Measurements from ENCODE around the gene PIGQ.
"Not testable (repeated sequence)": the region's sequence is repeated elsewhere in the genome, so short reads cannot be mapped to it uniquely, and the experiment has no call there.

The PIGQ gene

DNA sequence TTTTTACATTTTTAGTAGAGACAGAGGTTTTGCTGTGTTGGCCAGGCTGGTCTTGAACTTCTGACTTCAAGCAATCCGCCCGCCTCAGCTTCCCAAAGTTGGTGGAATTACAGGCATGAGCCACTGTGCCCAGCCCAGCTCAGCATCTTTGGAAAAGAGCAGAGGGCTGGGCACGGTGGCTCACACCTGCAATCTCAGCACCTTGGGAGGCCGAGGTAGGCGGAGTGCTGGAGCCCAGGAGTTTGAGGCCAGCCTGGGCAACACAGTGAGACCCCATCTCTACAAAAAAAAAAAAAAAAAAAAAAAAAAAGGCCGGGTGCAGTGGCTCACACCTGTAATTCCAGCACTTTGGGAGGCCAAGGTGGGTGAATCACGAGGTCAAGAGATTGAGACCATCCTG is 27.9 kb downstream of the PIGQ start:
- not testable (repeated sequence) for H3K27ac ChIP-seq (ENCODE audit: low read depth, low read length); H2AFZ ChIP-seq (ENCODE audit: low read length, unreplicated experiment); H3K4me1 ChIP-seq (ENCODE audit: control insufficient read depth, insufficient read depth, low read length, unreplicated experiment); H3K4me3 ChIP-seq (ENCODE audit: low read depth, low read length); H3K36me3 ChIP-seq (ENCODE audit: insufficient read depth, low read length); H3K27me3 ChIP-seq (ENCODE audit: insufficient read depth, low read length)
- peaks cover 17% of the 10 kb centered on the region for H3K79me2 ChIP-seq (ENCODE audit: control insufficient read depth, insufficient read depth, low read length, unreplicated experiment)

DNA sequence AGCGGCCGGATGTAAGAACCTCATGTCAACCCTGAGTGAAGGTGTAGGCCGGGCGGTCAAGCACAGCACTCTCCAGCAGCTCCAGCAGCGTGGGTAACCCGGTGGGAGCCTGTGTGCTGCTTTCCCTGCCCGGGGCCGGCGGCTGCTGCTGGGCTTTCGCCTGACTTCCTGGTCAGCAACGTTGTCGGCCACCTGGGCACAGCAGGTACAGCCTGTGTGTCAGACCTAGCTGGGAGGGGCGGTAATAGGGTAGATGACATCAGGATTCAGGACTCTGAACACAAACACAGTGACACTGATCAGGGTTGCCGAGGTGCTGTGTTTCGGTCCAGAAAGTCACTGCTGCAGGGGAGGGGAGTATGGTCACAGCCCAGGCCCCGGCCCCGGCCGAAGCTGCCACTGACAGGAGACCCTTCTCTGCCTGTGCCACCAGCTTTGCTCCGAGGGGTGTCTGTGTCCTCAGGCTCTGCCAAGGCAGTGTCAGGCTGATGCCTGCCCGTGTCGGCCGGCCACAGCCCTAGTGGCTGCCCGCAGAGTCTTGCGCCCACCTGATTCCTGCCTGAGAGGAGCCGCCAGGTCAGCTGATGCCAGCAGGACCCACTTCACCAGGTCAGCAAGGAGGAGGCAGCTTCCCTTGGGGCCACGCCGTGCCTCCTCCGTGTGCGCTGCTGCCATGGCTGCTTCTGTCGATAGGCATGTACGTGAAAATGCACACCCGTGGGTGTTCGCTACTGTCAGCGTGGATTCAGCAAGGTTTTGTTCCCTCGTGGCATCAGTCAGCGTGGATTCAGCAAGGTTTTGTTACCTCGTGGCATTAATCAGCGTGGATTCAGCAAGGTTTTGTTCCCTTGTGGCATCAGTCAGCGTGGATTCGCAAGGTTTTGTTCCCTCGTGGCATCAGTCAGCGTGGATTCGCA is 29.3 kb downstream of the PIGQ start:
- Histone ChIP-seq H3K79me2 (ENCODE audit: control insufficient read depth, insufficient read depth, low read length, unreplicated experiment) (peaks cover 7% of the 10 kb centered on the region), H3K4me3 (ENCODE audit: low read depth, low read length) (no peak overlapping the region), H3K27ac (ENCODE audit: low read depth, low read length) (no peak overlapping the region), H2AFZ (ENCODE audit: low read length, unreplicated experiment) (no peak overlapping the region), H3K4me1 (ENCODE audit: control insufficient read depth, insufficient read depth, low read length, unreplicated experiment) (no peaks in the 10 kb centered on the region), H3K27me3 (ENCODE audit: insufficient read depth, low read length) (no peaks in the 10 kb centered on the region), H3K36me3 (ENCODE audit: insufficient read depth, low read length) (peaks cover 7% of the 10 kb centered on the region; the same call in 1 of the 2 replicates)

DNA sequence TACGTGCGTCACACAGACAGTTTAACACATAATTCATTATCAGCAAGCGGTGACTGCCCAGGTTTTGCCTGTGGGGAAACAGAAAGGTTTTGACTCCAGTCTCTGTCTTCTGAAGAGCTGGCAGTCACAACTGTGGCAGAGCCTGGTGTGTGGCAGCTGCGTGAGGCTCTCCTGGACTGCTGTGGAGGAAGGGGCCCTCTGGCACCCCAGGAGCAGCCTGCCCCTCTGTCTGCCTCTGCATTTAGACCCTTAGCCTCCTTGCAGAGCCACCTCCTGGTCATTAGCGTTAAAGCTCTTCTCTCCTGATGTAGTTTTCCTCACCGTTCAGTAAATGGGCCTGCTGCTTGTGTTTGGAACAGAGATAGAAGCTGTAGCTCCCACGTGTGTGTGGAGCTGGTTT is 31.0 kb downstream of the PIGQ start:
- Histone ChIP-seq H3K4me3 (ENCODE audit: low read depth, low read length) (no peak overlapping the region), H2AFZ (ENCODE audit: low read length, unreplicated experiment) (no peak overlapping the region), H3K79me2 (ENCODE audit: control insufficient read depth, insufficient read depth, low read length, unreplicated experiment) (peaks cover 5% of the 10 kb centered on the region), H3K36me3 (ENCODE audit: insufficient read depth, low read length) (peaks cover 7% of the 10 kb centered on the region; the same call in 1 of the 2 replicates), H3K27ac (ENCODE audit: low read depth, low read length) (no peak overlapping the region), H3K27me3 (ENCODE audit: insufficient read depth, low read length) (no peaks in the 10 kb centered on the region), H3K4me1 (ENCODE audit: control insufficient read depth, insufficient read depth, low read length, unreplicated experiment) (no peaks in the 10 kb centered on the region)

DNA sequence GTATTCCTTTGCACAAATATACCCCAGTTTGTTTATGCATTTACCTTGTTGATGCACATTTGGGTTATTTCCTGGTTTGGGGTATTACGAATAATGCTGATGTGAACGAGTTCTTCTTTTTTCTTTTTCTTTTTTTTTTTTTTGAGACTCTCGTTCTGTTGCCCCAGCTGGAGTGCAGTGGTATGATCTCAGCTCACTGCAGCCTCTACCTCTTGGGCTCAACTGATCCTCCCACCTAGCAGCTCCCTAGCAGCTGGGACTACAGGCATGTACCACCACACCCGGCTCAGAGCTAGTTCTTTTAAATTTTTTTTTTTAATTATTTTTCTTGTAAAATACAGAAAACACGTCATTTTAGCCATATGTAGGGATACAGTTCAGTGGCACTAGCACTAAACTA is 34.2 kb downstream of the PIGQ start:
- peaks cover 3% of the 10 kb centered on the region for H3K79me2 ChIP-seq (ENCODE audit: control insufficient read depth, insufficient read depth, low read length, unreplicated experiment)
- peaks cover 4% of the 10 kb centered on the region; the same call in 1 of the 2 replicates for H3K36me3 ChIP-seq (ENCODE audit: insufficient read depth, low read length)
- H3K27ac ChIP-seq (ENCODE audit: low read depth, low read length): no peak overlapping the region
- H2AFZ ChIP-seq (ENCODE audit: low read length, unreplicated experiment): no peak overlapping the region
- no peak overlapping the region for H3K4me3 ChIP-seq (ENCODE audit: low read depth, low read length)
- H3K27me3 ChIP-seq (ENCODE audit: insufficient read depth, low read length): no peaks in the 10 kb centered on the region
- H3K4me1 ChIP-seq (ENCODE audit: control insufficient read depth, insufficient read depth, low read length, unreplicated experiment): no peaks in the 10 kb centered on the region

DNA sequence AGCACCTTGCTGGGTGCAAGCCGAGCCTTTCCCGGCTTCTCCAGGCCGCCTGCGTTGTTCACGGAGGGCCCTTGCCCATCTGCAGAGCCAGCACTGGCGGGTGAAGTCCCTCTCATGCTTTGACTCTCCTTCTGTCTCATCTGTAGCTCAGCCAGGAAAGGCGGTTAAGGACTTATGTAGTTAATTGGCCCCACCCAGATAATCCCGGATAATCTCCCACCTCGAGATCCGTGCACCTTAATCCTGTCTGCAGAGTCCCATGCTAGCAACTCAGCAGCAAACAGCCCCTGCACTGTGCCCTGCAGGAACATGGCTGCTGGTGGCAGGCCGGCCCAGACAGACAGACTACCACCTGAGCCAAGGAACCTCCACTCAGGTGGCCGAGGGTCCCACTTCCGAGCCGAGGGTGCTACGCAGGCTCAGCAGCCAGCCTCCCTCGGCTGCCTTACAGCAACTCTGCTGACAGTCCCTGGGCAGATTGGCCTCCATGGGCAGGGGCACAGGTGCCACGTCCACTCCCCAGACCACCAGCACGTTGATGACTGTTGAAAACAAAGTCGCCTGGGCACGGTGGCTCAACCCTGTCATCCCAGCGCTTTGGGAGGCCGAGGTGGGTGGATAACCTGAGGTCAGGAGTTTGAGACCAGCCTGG is 37.0 kb downstream of the PIGQ start:
- no peak overlapping the region for H3K27ac ChIP-seq (ENCODE audit: low read depth, low read length)

DNA sequence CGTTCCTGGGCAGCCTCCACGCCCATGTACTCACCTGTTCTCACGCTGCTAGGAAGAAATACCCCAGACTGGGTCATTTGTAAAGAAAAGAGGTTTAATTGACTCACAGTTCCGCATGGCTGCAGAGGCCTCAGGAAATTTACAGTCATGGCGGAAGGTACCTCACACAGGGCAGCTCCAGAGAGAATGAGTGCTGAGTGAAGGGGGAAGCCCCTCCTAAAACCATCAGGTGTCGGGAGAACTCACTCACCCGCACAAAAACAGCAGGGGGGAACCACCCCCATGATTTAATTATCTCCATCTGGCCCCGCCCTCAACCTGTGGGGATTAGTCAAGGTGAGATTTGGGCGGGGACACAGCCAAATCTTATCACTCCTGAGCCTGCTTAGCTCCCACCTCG is 38.3 kb downstream of the PIGQ start:
- Histone ChIP-seq H3K4me1 (ENCODE audit: control insufficient read depth, insufficient read depth, low read length, unreplicated experiment) (no peaks in the 10 kb centered on the region), H3K27me3 (ENCODE audit: insufficient read depth, low read length) (no peaks in the 10 kb centered on the region), H3K36me3 (ENCODE audit: insufficient read depth, low read length) (no peaks in the 10 kb centered on the region), H3K4me3 (ENCODE audit: low read depth, low read length) (no peak overlapping the region), H2AFZ (ENCODE audit: low read length, unreplicated experiment) (no peak overlapping the region), H3K79me2 (ENCODE audit: control insufficient read depth, insufficient read depth, low read length, unreplicated experiment) (peaks cover 3% of the 10 kb centered on the region), H3K27ac (ENCODE audit: low read depth, low read length) (no peak overlapping the region)

More for the DNA sequence above, 37.0 kb downstream of the PIGQ start:
- Histone ChIP-seq H3K79me2 (ENCODE audit: control insufficient read depth, insufficient read depth, low read length, unreplicated experiment) (peaks cover 3% of the 10 kb centered on the region), H3K4me3 (ENCODE audit: low read depth, low read length) (no peak overlapping the region), H3K27me3 (ENCODE audit: insufficient read depth, low read length) (no peaks in the 10 kb centered on the region), H2AFZ (ENCODE audit: low read length, unreplicated experiment) (no peak overlapping the region), H3K36me3 (ENCODE audit: insufficient read depth, low read length) (no peaks in the 10 kb centered on the region), H3K4me1 (ENCODE audit: control insufficient read depth, insufficient read depth, low read length, unreplicated experiment) (no peaks in the 10 kb centered on the region)

DNA sequence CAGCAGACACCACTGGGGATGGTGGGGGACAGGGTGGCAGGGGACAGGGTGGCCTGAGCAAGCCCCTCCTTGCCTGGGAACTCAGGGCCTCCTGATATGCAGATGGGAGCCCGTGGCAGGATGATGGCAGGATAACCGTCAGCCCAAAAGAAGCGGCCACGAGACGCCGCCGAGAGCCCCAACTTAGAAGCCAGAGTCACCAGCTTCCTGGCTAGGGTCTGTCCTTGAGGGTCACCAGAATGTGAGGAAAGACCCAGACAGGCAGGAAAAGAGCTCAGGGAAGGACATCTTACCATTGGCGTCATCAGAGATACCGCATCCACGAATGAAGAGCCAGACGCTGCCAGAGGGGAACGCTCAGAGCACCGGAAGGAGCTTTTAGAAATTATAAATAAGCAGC is 39.5 kb downstream of the PIGQ start:
- no peak overlapping the region for H3K27ac ChIP-seq (ENCODE audit: low read depth, low read length)
- H3K36me3 ChIP-seq (ENCODE audit: insufficient read depth, low read length): no peaks in the 10 kb centered on the region
- peaks cover 3% of the 10 kb centered on the region for H3K79me2 ChIP-seq (ENCODE audit: control insufficient read depth, insufficient read depth, low read length, unreplicated experiment)
- H3K27me3 ChIP-seq (ENCODE audit: insufficient read depth, low read length): no peaks in the 10 kb centered on the region
- H2AFZ ChIP-seq (ENCODE audit: low read length, unreplicated experiment): no peak overlapping the region
- H3K4me1 ChIP-seq (ENCODE audit: control insufficient read depth, insufficient read depth, low read length, unreplicated experiment): no peaks in the 10 kb centered on the region
- H3K4me3 ChIP-seq (ENCODE audit: low read depth, low read length): no peak overlapping the region

DNA sequence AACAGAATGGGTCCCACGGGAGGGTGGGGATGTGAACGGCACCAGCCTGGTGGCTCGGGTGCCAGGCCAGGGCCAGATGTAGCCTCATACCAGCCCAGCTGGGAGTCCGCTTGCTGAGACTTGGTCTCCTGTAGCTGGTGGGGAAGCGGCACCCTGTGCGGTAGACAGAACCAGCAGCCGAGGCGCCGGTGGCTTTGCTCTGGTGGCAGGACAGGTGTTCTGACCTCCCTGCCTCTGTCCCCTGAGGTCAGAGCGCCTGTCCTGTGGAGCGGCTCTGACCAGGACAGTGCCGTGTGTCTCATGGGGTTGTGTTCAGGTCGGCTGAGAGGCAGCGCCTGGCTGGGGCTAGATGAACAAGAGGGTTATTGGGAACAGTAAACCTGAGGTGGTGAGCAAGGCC is 40.2 kb downstream of the PIGQ start:
- Histone ChIP-seq H3K27ac (ENCODE audit: low read depth, low read length) (no peak overlapping the region), H3K4me1 (ENCODE audit: control insufficient read depth, insufficient read depth, low read length, unreplicated experiment) (no peaks in the 10 kb centered on the region), H3K36me3 (ENCODE audit: insufficient read depth, low read length) (no peaks in the 10 kb centered on the region), H3K79me2 (ENCODE audit: control insufficient read depth, insufficient read depth, low read length, unreplicated experiment) (peaks cover 3% of the 10 kb centered on the region), H3K27me3 (ENCODE audit: insufficient read depth, low read length) (no peaks in the 10 kb centered on the region), H3K4me3 (ENCODE audit: low read depth, low read length) (no peak overlapping the region), H2AFZ (ENCODE audit: low read length, unreplicated experiment) (no peak overlapping the region)

DNA sequence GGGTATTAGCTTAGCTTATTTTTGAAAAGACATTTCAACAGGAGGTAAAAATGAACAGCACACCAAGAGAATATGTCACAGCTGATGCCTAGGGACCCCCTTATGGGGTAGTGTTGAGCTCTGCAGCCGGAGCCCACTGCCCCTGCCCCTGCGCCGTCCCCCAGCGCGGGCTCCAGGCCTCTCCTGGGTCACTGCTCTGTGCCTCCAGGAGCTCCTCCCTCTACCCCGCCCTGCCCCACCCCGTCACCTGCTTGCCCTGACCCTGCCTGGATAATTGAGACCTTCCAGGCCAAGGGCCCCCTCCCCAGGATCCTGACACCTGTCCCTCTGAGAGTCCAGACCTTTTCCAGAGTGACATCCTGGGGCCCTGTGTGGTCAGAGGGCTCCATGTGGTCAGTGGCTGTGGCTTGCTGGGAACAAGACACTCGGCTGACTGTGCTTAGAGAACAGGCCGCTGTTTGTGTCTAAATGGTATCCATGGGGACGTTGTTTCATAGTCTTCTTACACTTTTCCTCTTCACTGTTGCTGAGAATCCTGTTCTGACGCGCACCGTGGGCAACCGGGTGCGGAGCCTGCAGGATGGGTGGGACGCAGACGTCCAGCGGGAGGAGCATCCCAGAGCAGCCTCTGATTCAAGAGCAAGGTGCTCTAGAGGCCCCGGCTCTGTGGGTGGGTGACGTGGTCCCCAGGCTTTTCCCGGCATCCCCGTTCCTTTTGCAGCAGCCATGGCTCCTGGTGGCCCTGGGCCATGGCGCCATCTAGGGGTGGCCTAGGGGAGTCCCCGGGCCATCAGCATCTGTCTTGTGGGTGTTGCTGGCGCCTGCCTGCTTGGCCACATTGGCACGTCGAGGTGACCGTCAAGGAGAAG is 41.0 kb downstream of the PIGQ start:
- Histone ChIP-seq H3K79me2 (ENCODE audit: control insufficient read depth, insufficient read depth, low read length, unreplicated experiment) (no peaks in the 10 kb centered on the region), H3K4me3 (ENCODE audit: low read depth, low read length) (no peak overlapping the region), H3K27ac (ENCODE audit: low read depth, low read length) (no peak overlapping the region), H3K36me3 (ENCODE audit: insufficient read depth, low read length) (no peaks in the 10 kb centered on the region), H3K4me1 (ENCODE audit: control insufficient read depth, insufficient read depth, low read length, unreplicated experiment) (no peaks in the 10 kb centered on the region), H2AFZ (ENCODE audit: low read length, unreplicated experiment) (no peak overlapping the region), H3K27me3 (ENCODE audit: insufficient read depth, low read length) (no peaks in the 10 kb centered on the region)

DNA sequence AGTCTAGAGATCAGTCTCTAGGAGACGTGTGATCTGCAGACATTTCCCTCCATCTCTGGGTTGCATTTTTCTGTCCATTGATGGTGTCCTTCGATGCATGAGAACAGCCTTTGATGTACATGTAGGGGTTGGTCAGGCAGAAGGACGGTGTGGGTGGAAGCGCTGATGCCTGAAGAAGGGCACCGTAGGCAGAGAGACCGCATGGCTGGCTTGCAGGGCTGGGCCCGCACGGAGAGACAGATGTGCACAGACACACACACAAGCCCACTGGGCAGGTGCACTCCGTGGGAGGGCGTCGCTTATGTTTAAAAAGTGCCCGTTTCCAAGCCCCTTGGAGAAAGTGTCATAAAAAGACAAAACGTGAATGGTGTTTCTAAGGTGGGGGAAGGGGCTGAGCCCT is 45.4 kb downstream of the PIGQ start:
- no peaks in the 10 kb centered on the region for H3K79me2 ChIP-seq (ENCODE audit: control insufficient read depth, insufficient read depth, low read length, unreplicated experiment)
- no peak overlapping the region for H3K27ac ChIP-seq (ENCODE audit: low read depth, low read length)
- no peaks in the 10 kb centered on the region for H3K36me3 ChIP-seq (ENCODE audit: insufficient read depth, low read length)
- no peak overlapping the region for H2AFZ ChIP-seq (ENCODE audit: low read length, unreplicated experiment)
- no peaks in the 10 kb centered on the region for H3K4me1 ChIP-seq (ENCODE audit: control insufficient read depth, insufficient read depth, low read length, unreplicated experiment)
- H3K4me3 ChIP-seq (ENCODE audit: low read depth, low read length): no peak overlapping the region
- H3K27me3 ChIP-seq (ENCODE audit: insufficient read depth, low read length): no peaks in the 10 kb centered on the region

Measured in ACC112 (cell line).